Measurements from ENCODE around the gene MITF.
"Not testable (repeated sequence)": the region's sequence is repeated elsewhere in the genome, so short reads cannot be mapped to it uniquely, and the experiment has no call there.

DNA sequence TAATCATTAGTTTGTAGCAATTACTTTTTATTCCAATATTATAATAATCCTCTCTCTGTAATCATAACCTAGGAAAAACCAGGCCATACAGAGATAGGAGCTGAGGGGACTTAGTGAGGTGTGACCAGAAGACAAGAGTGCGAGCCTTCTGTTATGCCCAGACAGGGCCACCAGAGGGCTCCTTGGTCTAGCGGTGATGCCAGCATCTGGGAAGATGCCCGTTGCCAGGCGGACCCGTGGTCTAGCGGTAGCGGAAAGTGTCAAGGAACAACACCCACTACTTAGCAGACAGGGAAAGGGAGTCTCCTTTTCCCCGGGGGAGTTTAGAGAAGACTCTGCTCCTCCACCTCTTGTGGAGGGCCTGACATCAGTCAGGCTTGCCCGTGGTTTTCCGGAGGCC, 180.7 kb downstream of the MITF start:
- TF ChIP-seq, protein P1, sequence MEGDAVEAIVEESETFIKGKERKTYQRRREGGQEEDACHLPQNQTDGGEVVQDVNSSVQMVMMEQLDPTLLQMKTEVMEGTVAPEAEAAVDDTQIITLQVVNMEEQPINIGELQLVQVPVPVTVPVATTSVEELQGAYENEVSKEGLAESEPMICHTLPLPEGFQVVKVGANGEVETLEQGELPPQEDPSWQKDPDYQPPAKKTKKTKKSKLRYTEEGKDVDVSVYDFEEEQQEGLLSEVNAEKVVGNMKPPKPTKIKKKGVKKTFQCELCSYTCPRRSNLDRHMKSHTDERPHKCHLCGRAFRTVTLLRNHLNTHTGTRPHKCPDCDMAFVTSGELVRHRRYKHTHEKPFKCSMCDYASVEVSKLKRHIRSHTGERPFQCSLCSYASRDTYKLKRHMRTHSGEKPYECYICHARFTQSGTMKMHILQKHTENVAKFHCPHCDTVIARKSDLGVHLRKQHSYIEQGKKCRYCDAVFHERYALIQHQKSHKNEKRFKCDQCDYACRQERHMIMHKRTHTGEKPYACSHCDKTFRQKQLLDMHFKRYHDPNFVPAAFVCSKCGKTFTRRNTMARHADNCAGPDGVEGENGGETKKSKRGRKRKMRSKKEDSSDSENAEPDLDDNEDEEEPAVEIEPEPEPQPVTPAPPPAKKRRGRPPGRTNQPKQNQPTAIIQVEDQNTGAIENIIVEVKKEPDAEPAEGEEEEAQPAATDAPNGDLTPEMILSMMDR (IDR thresholded peaks at IDR 0.05) = peak; percentile 24
- not testable (repeated sequence) for TF ChIP-seq EZH2 (IDR thresholded peaks at IDR 0.05; ENCODE audit: borderline replicate concordance, insufficient read depth, low read depth, low read length, poor library complexity, severe bottlenecking)
